Peyer's patch (tissue), 4 donors: Measurements from ENCODE around the gene CD93. TPM values are rescaled to one million over a fixed set of nuclear protein-coding genes. Genes with fewer than 3 reads are reported as not detected.

Source experiments
- DNase-seq, 3 donors: peaks; one replicate each; pipeline ENCODE4 v3.0.0-alpha.2; 2017 to 2019
- H3K27ac ChIP-seq, 4 donors: fragments of 200-600 bp; sonication (generic); one replicate each; pipeline ENCODE4 v1.5.1; 2016 to 2019
- H3K27me3 ChIP-seq, 2 donors: fragments of 200-600 bp; sonication (generic); one replicate each; pipeline ENCODE4 v1.5.1; 2019
- H3K36me3 ChIP-seq, 3 donors: fragments of 200-600 bp; sonication (generic); one replicate each; pipeline ENCODE4 v1.5.1; 2016 to 2019
- H3K4me1 ChIP-seq, 4 donors: fragments of 200-600 bp; sonication (generic); one replicate each; pipeline ENCODE4 v1.5.1; 2016 to 2019
- H3K4me3 ChIP-seq, 4 donors: fragments of 200-600 bp; sonication (generic); 1 replicate in 3 of 4; 2 replicates in 1 of 4; pipeline ENCODE4 v1.5.1; 2016 to 2019; ENCODE audit warnings: mild to moderate bottlenecking in 1 of 4
- H3K9me3 ChIP-seq, 4 donors: fragments of 200-600 bp; sonication (generic); one replicate each; pipeline ENCODE4 v1.5.1; 2016 to 2019; ENCODE audit warnings: mild to moderate bottlenecking in 1 of 4
- CTCF ChIP-seq, 6 experiments: fragments of 450-650 bp in 4 of 6; fragments of 200-600 bp in 2 of 6; sonication (generic) in 1 of 6; IDR thresholded peaks; one replicate each; pipeline ENCODE4 v1.5.1; 2017 to 2019; ENCODE audit warnings: antibody characterized with exemption in 6 of 6, mild to moderate bottlenecking in 3 of 6, moderate library complexity in 1 of 6
- POLR2A ChIP-seq, 2 donors: fragments of 450-650 bp; IDR thresholded peaks; one replicate each; pipeline ENCODE4 v1.5.1; 2017; ENCODE audit warnings: antibody characterized with exemption in 2 of 2, mild to moderate bottlenecking in 2 of 2, moderate library complexity in 2 of 2
- total RNA-seq, 4 donors: library from RNA; depleted of rRNA; stranded (reverse); fragments of >200 nt; gene quantifications; one replicate each; pipeline ENCODE4 v1.1.0, GENCODE V29; 2016

CD93 gene
- total RNA-seq, 4 donors from 2014 or later, result 3.7 to 16.5 (median 9.7) TPM

GRCh38 chr20:23086931-23087411, 847 bp upstream of the CD93 start:
- no peaks in the 10 kb centered on the region for H3K36me3 ChIP-seq
- no peaks in the 10 kb centered on the region for H3K4me1 ChIP-seq
- no peaks in the 10 kb centered on the region for H3K27me3 ChIP-seq
- no peak overlapping the region for H3K4me3 ChIP-seq
- no peak for TF ChIP-seq POLR2A (IDR thresholded peaks at IDR 0.05)
- TF ChIP-seq CTCF (IDR thresholded peaks at IDR 0.05), result no peak
- DNase-seq, result no peak
- peak overlapping the region in 3 of 4 donors; percentile 46 to 83 (median 62) for H3K27ac ChIP-seq
- no peaks in the 10 kb centered on the region for H3K9me3 ChIP-seq

- Histone ChIP-seq H3K27me3 (no peaks in the 10 kb centered on the region), H3K27ac (peak overlapping the region; percentile 38 to 83 (median 54)), H3K4me1 (no peaks in the 10 kb centered on the region), H3K4me3 (peak overlapping the region in 3 of 4 donors; percentile 5 to 36 (median 34)), H3K36me3 (no peaks in the 10 kb centered on the region), H3K9me3 (no peaks in the 10 kb centered on the region)
- TF ChIP-seq POLR2A (IDR thresholded peaks at IDR 0.05) (no peak), CTCF (IDR thresholded peaks at IDR 0.05) (no peak)
- DNase-seq, result no peak
Measured at GRCh38 chr20:23085436-23086055, 578 bp downstream of the CD93 start.

- Histone ChIP-seq H3K4me1 (no peaks in the 10 kb centered on the region), H3K9me3 (no peaks in the 10 kb centered on the region), H3K36me3 (no peaks in the 10 kb centered on the region), H3K27ac (peak overlapping the region; percentile 38 to 83 (median 54)), H3K27me3 (no peaks in the 10 kb centered on the region), H3K4me3 (peak overlapping the region in 2 of 4 donors; percentile 25 to 34)
- no peak for DNase-seq
- TF ChIP-seq CTCF (IDR thresholded peaks at IDR 0.05) (no peak), POLR2A (IDR thresholded peaks at IDR 0.05) (no peak)
Measured at GRCh38 chr20:23084845-23085365, 1.2 kb downstream of the CD93 start.

- no peaks in the 10 kb centered on the region for H3K36me3 ChIP-seq
- H3K4me1 ChIP-seq, result no peaks in the 10 kb centered on the region
- no peaks in the 10 kb centered on the region for H3K9me3 ChIP-seq
- no peak for TF ChIP-seq POLR2A (IDR thresholded peaks at IDR 0.05)
- no peak for TF ChIP-seq CTCF (IDR thresholded peaks at IDR 0.05)
- H3K27ac ChIP-seq, result peak overlapping the region; percentile 0 to 83 (median 50)
- no peak for DNase-seq
- H3K27me3 ChIP-seq, result no peaks in the 10 kb centered on the region
- H3K4me3 ChIP-seq, result peak overlapping the region in 2 of 4 donors; percentile 25 to 34
Measured at GRCh38 chr20:23084282-23084844, 1.8 kb downstream of the CD93 start.

- Histone ChIP-seq H3K27ac (peak overlapping the region; percentile 0 to 83 (median 34)), H3K27me3 (no peaks in the 10 kb centered on the region), H3K4me1 (no peaks in the 10 kb centered on the region), H3K36me3 (no peaks in the 10 kb centered on the region), H3K4me3 (peak overlapping the region in 2 of 4 donors; percentile 25 to 34), H3K9me3 (no peaks in the 10 kb centered on the region)
- TF ChIP-seq POLR2A (IDR thresholded peaks at IDR 0.05) (no peak), CTCF (IDR thresholded peaks at IDR 0.05) (no peak)
- DNase-seq, result no peak
Measured at GRCh38 chr20:23083553-23084220, 2.4 kb downstream of the CD93 start.
